K562 (cell line): ENCODE data around the gene SMARCA4. TPM values are rescaled to one million over a fixed set of nuclear protein-coding genes. Genes with fewer than 3 reads are reported as not detected.
A peak's percentile ranks its signal among the peaks of the same experiment; 100 is the strongest.

Experiments used
- BRCA1 ChIP-seq, 2 experiments: fragments of 450-650 bp in 1 of 2; sonication (generic) in 1 of 2; formaldehyde crosslinking in 1 of 2; IDR thresholded peaks; 2 replicates each; pipeline versions ENCODE4 v1.5.0 to v1.6.1; 2017 to 2020; ENCODE audit warnings: mild to moderate bottlenecking in 1 of 2, missing genetic modification reagents in 1 of 2
- CEBPG ChIP-seq, 3 experiments: fragments of 200-800 bp in 1 of 3; sonication (Bioruptor generic) in 1 of 3; sonication (generic) in 1 of 3; formaldehyde crosslinking in 1 of 3; IDR thresholded peaks in 2 of 3; conservative IDR thresholded peaks in 1 of 3; 2 replicates each; pipeline versions ENCODE4 v1.6.1 to v1.8.0; 2016 to 2022; ENCODE audit warnings: missing compliant biosample characterization in 2 of 3, missing genetic modification characterization in 2 of 3, mild to moderate bottlenecking in 1 of 3, missing genetic modification reagents in 1 of 3
- DIDO1 ChIP-seq: fragments of 450-650 bp; IDR thresholded peaks from 2 replicates; pipeline ENCODE4 v1.6.1; 2016; ENCODE audit warnings: low read depth, missing biosample characterization, missing genetic modification characterization
- GABPB2 ChIP-seq: fragments of 250-450 bp; sonication (Bioruptor Pico); conservative IDR thresholded peaks from 2 replicates; pipeline ENCODE4 v1.5.1; 2021; ENCODE audit warnings: mild to moderate bottlenecking
- GMEB1 ChIP-seq: fragments of 250-450 bp; sonication (Bioruptor Pico); IDR thresholded peaks from 2 replicates; pipeline ENCODE4 v1.4.0; 2020; ENCODE audit warnings: mild to moderate bottlenecking
- GTF2E2 ChIP-seq: fragments of 200-800 bp; sonication (Bioruptor generic); IDR thresholded peaks from 2 replicates; pipeline ENCODE4 v1.6.1; 2016; ENCODE audit warnings: missing genetic modification characterization, missing compliant biosample characterization
- HMGN3 ChIP-seq: IDR thresholded peaks from 2 replicates; pipeline ENCODE4 v1.6.1; 2011; ENCODE audit warnings: borderline replicate concordance, low read depth, mild to moderate bottlenecking, mixed read lengths, low read length; ENCODE audit not compliant: insufficient read length; ENCODE audit errors: extremely low read depth
- HNRNPLL ChIP-seq: fragments of 200-400 bp; formaldehyde crosslinking; IDR thresholded peaks from 2 replicates; pipeline ENCODE4 v1.6.1; 2017; ENCODE audit warnings: low read length, low read depth, mild to moderate bottlenecking; ENCODE audit not compliant: poor library complexity, severe bottlenecking
- PHF21A ChIP-seq: fragments of 450-650 bp; IDR thresholded peaks from 2 replicates; pipeline ENCODE4 v1.6.1; 2017; ENCODE audit warnings: low read depth, borderline replicate concordance
- PHF8 ChIP-seq: fragments of 200-600 bp; sonication (generic); IDR thresholded peaks from 2 replicates; pipeline ENCODE4 v1.6.1; 2012; ENCODE audit warnings: mixed run types, mild to moderate bottlenecking, inconsistent platforms, low read length, moderate library complexity, borderline replicate concordance
- PURB ChIP-seq: sonication (generic); formaldehyde crosslinking; IDR thresholded peaks from 2 replicates; pipeline ENCODE4 v1.9.0; 2021; ENCODE audit warnings: low read depth, mild to moderate bottlenecking, missing genetic modification reagents
- STAT5B ChIP-seq: fragments of 250-450 bp; sonication (Bioruptor Pico); IDR thresholded peaks from 2 replicates; pipeline ENCODE4 v1.8.0; 2021; ENCODE audit warnings: mild to moderate bottlenecking, inconsistent platforms
- TCF3 ChIP-seq: sonication (generic); formaldehyde crosslinking; IDR thresholded peaks from 2 replicates; pipeline ENCODE4 v1.4.0; 2020; ENCODE audit warnings: mild to moderate bottlenecking, missing genetic modification reagents
- ZEB2 ChIP-seq: fragments of 450-650 bp; IDR thresholded peaks from 2 replicates; pipeline ENCODE4 v1.6.1; 2016
- polyA plus RNA-seq, 8 experiments: library from polyadenylated mRNA; depleted of rRNA in 4 of 8; stranded (reverse) in 5 of 8; unstranded in 3 of 8; fragments of >200 nt; fragmentation: Nextera tagmentation in 2 of 8; fragmentation: Illumina TruSeq in 1 of 8; extraction: Ambion mirVana in 2 of 8; extraction: Trizol in 1 of 8; gene quantifications; 2 replicates each; pipeline versions ENCODE4 v1.2.1 to v1.2.3, GENCODE V29; 2011 to 2014; ENCODE audit warnings: inconsistent platforms in 1 of 8, missing spikeins in 1 of 8
- total RNA-seq, 7 experiments: library from RNA; depleted of rRNA in 6 of 7; stranded (reverse); fragments of >200 nt in 6 of 7; fragmentation: Illumina TruSeq in 2 of 7; extraction: Trizol in 2 of 7; gene quantifications; 2 replicates each; pipeline versions ENCODE4 v1.2.1 to v1.2.3, GENCODE V29; 2011 to 2021; ENCODE audit warnings: low replicate concordance in 1 of 7
- TF ChIP-seq, protein P1 (sequence below): fragments of 450-650 bp; IDR thresholded peaks from 2 replicates; pipeline ENCODE4 v1.6.1; 2016; ENCODE audit warnings: mild to moderate bottlenecking
- TF ChIP-seq, protein P2 (sequence below): fragments of 450-650 bp; formaldehyde crosslinking; IDR thresholded peaks from 2 replicates; pipeline ENCODE4 v1.4.0; 2020; ENCODE audit warnings: mild to moderate bottlenecking
- TF ChIP-seq, protein P3 (sequence below): sonication (generic); formaldehyde crosslinking; IDR thresholded peaks from 2 replicates; pipeline ENCODE4 v1.8.0; 2022; ENCODE audit warnings: mild to moderate bottlenecking, missing genetic modification reagents
- TF ChIP-seq, protein P4 (sequence below): IDR thresholded peaks from 3 replicates; pipeline ENCODE4 v1.6.1; 2011; ENCODE audit warnings: borderline replicate concordance, mild to moderate bottlenecking; ENCODE audit not compliant: insufficient read length, insufficient read depth

Gene SMARCA4
- total and polyA plus RNA-seq, 9 of the 15 experiments (the other 6 are each of a cell fraction or from before 2014, with no cell fraction given) = 19.3 to 207 (median 52.1) TPM

DNA sequence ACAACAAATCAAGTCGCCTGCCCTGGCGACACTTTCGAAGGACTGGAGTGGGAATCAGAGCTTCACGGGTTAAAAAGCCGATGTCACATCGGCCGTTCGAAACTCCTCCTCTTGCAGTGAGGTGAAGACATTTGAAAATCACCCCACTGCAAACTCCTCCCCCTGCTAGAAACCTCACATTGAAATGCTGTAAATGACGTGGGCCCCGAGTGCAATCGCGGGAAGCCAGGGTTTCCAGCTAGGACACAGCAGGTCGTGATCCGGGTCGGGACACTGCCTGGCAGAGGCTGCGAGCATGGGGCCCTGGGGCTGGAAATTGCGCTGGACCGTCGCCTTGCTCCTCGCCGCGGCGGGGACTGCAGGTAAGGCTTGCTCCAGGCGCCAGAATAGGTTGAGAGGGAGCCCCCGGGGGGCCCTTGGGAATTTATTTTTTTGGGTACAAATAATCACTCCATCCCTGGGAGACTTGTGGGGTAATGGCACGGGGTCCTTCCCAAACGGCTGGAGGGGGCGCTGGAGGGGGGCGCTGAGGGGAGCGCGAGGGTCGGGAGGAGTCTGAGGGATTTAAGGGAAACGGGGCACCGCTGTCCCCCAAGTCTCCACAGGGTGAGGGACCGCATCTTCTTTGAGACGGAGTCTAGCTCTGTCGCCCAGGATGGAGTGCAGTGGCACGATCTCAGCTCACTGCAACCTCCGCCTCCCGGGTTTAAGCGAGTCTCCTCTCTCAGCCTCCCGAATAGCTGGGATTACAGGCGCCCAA, 128.6 kb downstream of the SMARCA4 start, which contains the start of gene LDLR (continued):
- TF ChIP-seq, protein P1, sequence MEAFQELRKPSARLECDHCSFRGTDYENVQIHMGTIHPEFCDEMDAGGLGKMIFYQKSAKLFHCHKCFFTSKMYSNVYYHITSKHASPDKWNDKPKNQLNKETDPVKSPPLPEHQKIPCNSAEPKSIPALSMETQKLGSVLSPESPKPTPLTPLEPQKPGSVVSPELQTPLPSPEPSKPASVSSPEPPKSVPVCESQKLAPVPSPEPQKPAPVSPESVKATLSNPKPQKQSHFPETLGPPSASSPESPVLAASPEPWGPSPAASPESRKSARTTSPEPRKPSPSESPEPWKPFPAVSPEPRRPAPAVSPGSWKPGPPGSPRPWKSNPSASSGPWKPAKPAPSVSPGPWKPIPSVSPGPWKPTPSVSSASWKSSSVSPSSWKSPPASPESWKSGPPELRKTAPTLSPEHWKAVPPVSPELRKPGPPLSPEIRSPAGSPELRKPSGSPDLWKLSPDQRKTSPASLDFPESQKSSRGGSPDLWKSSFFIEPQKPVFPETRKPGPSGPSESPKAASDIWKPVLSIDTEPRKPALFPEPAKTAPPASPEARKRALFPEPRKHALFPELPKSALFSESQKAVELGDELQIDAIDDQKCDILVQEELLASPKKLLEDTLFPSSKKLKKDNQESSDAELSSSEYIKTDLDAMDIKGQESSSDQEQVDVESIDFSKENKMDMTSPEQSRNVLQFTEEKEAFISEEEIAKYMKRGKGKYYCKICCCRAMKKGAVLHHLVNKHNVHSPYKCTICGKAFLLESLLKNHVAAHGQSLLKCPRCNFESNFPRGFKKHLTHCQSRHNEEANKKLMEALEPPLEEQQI = no peak
- TF ChIP-seq HMGN3 (peak; percentile 77), GMEB1 (CRISPR knock-in tag) (no peak), PHF8 (peak; percentile 51; the same call in 1 of the 2 replicates), DIDO1 (no peak), HNRNPLL (no peak), BRCA1 (IDR thresholded peaks at IDR 0.05) (no peak), BRCA1 (CRISPR knock-in tag; IDR thresholded peaks at IDR 0.05) (no peak), PHF21A (0 out of 2 replicates have a peak, but pooled peaks have one; percentile 11), GTF2E2 (peak; percentile 86), CEBPG (CRISPR knock-in tag; IDR thresholded peaks at IDR 0.05) (peak; percentile 82), CEBPG (tag; conservative IDR thresholded peaks at IDR 0.05 in 1 of 2, IDR thresholded peaks at IDR 0.05 in 1 of 2) (peak; percentile 56 to 62; a peak in 3 of 4 replicates), ZEB2 (no peak), TCF3 (CRISPR knock-in tag) (0 out of 2 replicates have a peak, but pooled peaks have one; percentile 28), GABPB2 (CRISPR knock-in tag) (no peak), STAT5B (CRISPR knock-in tag) (no peak), PURB (CRISPR knock-in tag) (no peak)
- TF ChIP-seq, protein P2, sequence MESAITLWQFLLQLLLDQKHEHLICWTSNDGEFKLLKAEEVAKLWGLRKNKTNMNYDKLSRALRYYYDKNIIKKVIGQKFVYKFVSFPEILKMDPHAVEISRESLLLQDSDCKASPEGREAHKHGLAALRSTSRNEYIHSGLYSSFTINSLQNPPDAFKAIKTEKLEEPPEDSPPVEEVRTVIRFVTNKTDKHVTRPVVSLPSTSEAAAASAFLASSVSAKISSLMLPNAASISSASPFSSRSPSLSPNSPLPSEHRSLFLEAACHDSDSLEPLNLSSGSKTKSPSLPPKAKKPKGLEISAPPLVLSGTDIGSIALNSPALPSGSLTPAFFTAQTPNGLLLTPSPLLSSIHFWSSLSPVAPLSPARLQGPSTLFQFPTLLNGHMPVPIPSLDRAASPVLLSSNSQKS (CRISPR knock-in tag) = no peak
- TF ChIP-seq, protein P3, sequence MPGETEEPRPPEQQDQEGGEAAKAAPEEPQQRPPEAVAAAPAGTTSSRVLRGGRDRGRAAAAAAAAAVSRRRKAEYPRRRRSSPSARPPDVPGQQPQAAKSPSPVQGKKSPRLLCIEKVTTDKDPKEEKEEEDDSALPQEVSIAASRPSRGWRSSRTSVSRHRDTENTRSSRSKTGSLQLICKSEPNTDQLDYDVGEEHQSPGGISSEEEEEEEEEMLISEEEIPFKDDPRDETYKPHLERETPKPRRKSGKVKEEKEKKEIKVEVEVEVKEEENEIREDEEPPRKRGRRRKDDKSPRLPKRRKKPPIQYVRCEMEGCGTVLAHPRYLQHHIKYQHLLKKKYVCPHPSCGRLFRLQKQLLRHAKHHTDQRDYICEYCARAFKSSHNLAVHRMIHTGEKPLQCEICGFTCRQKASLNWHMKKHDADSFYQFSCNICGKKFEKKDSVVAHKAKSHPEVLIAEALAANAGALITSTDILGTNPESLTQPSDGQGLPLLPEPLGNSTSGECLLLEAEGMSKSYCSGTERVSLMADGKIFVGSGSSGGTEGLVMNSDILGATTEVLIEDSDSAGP (CRISPR knock-in tag) = no peak
- TF ChIP-seq, protein P4, sequence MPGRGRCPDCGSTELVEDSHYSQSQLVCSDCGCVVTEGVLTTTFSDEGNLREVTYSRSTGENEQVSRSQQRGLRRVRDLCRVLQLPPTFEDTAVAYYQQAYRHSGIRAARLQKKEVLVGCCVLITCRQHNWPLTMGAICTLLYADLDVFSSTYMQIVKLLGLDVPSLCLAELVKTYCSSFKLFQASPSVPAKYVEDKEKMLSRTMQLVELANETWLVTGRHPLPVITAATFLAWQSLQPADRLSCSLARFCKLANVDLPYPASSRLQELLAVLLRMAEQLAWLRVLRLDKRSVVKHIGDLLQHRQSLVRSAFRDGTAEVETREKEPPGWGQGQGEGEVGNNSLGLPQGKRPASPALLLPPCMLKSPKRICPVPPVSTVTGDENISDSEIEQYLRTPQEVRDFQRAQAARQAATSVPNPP = no peak
